Right ventricle myocardium inferior (tissue), 1 donor: ENCODE results near the gene CERT1. TPM values are rescaled to one million over a fixed set of nuclear protein-coding genes. Genes with fewer than 3 reads are reported as not detected.
"Not testable (repeated sequence)": the region's sequence is repeated elsewhere in the genome, so short reads cannot be mapped to it uniquely, and the experiment has no call there.

ENCODE experiments used
- ATAC-seq: fragments of 200-7000 bp; cut with Tn5 transposase; one replicate; pipeline ENCODE4 v1.9.1; 2020; ENCODE audit warnings: mild to moderate bottlenecking, moderate library complexity
- DNase-seq: peaks from one replicate; pipeline ENCODE4 v3.0.0; 2021; ENCODE audit errors: missing footprints
- intact Hi-C: fragments of 100-400 bp; cut with DNase I; formaldehyde crosslinking; loops from one replicate; pipeline ENCODE4 v1.11.0; 2022
- total RNA-seq: library from RNA; stranded (reverse); fragmentation: NEBNext Ultra II Directional; extraction: Animal tissue kit (Norgen Biotek cat#: 25700); gene quantifications from one replicate; pipeline ENCODE4 v1.2.1, GENCODE V29; 2021
- donor health status: DM: no; HTN: yes; CAD: no; lungs with severe emphysema.

CERT1 gene
- total RNA-seq, 1 donor from 2014 or later: 26.0 TPM

DNA sequence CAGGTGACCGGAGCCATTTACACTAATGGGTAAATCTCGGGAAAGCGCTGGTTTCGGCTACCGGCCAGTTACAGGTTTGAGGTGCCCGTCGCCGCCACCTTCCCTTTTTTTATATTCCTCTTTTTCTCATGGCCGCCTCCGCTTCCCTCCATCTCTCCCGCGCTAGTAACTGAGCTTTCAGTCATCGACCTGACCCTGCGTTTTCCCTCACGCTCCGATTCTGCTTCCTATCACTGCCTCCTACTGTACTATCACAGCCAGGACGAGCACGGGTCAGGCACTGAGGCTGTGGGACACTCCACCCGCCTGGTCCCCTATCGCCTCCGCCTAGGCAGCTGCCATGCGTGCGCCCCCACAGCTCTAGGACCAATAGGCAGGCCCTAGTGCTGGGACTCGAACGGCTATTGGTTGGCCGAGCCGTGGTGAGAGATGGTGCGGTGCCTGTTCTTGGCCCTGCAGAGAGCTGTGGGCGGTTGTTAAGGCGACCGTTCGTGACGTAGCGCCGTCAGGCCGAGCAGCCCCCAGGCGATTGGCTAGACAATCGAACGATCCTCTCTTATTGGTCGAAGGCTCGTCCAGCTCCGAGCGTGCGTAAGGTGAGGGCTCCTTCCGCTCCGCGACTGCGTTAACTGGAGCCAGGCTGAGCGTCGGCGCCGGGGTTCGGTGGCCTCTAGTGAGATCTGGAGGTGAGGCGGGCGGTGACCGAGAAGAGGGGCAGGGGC lies 174.7 kb downstream of the CERT1 start, which contains the start of gene HMGCR:
Gene HMGCR (plus strand): TSS at position 606 of the 722 bp plus-strand sequence. CDS start 5,386 bp downstream, outside the sequence.
- ATAC-seq: peak; percentile 100
- DNase-seq: peak; percentile 99
- intact Hi-C loops: loop anchor here (2.0 to 10.0 kb wide), 3 partner anchors 100 to 282 kb away; partner anchors contain the start of genes ANKRD31 and GCNT4

DNA sequence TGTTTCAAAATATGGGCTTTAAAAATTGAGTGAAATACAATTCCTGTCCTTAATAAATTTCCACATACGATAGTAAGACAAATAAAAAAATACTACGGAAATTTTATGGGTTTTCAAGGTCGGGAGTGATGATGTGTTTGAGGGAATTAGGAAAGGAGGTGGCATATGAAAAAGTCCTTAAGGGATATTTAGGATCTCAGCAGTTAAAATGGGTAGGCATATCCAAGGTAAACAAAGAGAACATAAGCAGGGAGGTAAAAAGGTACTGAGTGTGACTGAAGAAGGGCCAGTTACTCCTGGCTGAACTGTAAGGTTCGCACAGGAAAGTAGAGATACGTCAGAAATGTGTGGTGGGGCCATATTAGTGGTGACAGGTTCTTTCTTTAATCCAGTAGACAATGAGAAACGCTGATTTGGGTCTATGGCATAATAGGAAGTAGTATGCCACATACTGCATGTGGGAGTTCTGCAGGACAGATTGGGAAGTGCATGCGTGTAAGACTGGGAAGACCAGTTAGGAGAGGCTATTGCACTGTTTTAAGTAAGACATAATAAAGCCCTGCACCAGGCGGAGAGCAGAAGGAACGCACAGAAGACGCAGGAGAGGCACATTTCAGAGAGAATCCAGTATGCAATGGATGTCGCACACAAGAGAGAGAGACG lies 175.3 kb downstream of the CERT1 start:
- no peak for DNase-seq
- intact Hi-C loops: loop anchor here (2.0 to 10.0 kb wide), 3 partner anchors 99 to 281 kb away; partner anchors contain the start of genes ANKRD31 and GCNT4
- ATAC-seq: peak; percentile 41

DNA sequence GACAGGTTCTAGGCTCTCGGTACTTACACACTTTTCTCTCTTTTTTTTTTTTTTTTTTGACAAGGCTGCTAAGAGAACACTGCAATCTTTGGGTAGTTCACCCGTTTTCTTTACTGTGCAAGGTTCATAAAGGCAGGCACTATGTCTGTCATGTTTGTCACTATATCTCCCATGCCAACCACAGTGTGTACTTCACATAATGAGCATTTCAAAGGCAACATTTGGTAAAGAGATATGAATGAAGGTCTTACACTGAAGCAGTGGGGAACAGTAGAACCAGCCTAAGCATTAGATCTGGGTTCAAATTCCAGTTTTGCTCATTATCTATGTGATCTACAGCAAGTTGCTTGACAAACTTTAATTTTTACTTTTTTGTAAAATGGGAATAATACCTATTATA lies 175.9 kb downstream of the CERT1 start:
- ATAC-seq (no peak), DNase-seq (no peak)
- intact Hi-C loops: loop anchor here (5.0 to 10.0 kb wide), 2 partner anchors 172 to 281 kb away; partner anchors contain the start of gene GCNT4

DNA sequence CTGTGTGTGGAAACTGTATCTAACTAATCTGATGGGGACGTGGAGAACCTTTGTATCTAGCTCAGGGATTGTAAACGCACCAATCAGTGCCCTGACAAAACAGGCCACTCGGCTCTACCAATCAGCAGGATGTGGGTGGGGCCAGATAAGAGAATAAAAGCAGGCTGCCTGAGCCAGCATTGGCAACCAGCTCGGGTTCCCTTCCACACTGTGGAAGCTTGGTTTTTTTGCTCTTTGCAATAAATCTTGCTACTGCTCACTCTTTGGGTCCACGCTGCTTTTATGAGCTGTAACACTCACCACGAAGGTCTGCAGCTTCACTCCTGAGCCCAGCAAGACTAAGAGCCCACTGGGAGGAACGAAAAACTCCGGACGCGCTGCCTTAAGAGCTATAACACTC lies 177.0 kb downstream of the CERT1 start:
- DNase-seq, ATAC-seq: not testable (repeated sequence)
- intact Hi-C loops: loop anchor here (10.0 kb wide), 1 partner anchor 280 kb away; the partner anchor contains the start of gene GCNT4

DNA sequence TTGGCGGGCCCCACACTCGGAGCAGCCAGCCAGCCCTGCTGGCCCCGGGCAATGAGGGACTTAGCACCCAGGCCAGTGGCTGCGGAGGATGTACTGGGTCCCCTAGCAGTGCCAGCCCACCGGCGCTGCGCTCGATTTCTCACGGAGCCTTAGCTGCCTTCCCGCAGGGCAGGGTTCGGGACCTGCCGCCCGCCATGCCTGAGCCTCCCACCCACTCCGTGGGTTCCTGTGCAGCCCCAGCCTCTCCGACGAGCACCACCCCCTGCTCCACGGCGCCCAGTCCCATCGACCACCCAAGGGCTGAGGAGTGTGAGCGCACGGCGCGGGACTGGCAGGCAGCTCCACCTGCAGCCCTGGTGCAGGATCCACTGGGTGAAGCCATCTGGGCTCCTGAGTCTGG lies 177.7 kb downstream of the CERT1 start:
- ATAC-seq, DNase-seq: not testable (repeated sequence)
- intact Hi-C loops: loop anchor here (10.0 kb wide), 1 partner anchor 279 kb away; the partner anchor contains the start of gene GCNT4

DNA sequence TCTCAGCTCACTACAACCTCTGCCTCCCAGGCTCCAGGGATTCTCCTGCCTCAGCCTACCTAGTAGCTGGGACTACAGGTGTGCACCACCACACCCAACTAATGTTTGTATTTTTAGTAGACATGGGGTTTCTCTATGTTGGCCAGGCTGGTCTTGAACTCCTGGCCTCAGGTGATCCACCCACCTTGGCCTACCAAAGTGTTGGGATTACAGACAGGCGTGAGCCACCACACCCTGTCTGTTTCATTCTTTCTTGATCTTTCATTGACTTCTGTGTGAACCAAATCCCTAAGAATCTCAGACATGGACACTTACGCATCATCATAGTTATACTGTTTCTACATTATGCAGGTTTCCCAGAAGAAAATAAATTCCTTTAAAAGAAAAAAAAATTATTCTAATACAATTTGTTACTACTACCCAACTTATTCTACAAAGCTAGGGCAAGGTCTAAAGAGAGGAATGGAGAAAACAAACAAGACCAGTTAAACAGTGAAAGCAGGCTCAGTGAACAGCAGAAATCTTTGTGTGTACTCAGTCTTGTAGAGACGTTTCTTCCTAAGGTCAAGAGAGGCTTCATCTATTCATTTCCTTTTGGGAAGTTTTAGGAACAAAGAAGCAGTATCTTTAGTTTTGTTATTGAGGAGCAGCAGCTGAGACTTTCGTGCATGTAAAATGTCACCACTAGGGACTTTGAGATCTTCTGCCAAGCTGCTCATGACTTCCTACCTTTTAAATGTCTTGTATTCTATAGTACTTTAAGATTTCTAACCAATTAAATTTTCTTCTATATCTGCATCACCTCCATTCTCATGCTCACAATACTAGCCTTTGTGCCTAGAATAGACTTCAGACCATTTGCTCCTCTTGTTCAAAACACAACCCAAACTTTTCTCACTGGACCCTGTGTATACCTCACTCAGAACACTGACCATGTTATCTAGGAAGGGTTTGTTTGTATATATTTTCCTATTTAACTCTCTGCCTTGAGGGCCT lies 180.0 kb downstream of the CERT1 start:
- intact Hi-C loops: loop anchor here (10.0 kb wide), 1 partner anchor 277 kb away; the partner anchor contains the start of gene GCNT4
- no peak for DNase-seq
- no peak for ATAC-seq

DNA sequence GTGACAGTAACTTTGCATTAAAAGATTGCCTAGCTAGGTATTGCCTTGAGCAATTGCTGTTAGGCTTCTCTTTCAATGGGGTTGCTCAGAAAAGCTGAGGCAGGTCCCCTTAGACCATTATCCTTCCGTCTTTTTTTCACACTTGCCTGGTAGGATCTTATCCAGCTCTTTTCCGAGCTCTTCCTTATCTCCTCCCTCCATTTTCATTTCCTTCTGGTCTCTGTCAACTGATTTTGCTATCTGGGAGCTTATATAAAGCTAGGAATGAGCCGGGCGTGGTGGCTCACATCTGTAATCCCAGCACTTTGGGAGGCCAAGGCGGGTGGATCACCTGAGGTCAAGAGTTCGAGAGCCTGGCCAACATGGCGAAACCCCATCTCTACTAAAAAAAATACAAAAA lies 181.0 kb downstream of the CERT1 start:
- DNase-seq (no peak), ATAC-seq (no peak)
- intact Hi-C loops: loop anchor here (10.0 kb wide), 1 partner anchor 276 kb away; the partner anchor contains the start of gene GCNT4

Other genes with a start within 250 kb of the CERT1 start
- 9.6 TPM for gene HMGCR, start 174.4 kb downstream of the CERT1 start, total RNA-seq
- gene POLK, start 262 bp upstream of the CERT1 start, total RNA-seq: 20.1 TPM
- gene ANKDD1B, start 99.8 kb upstream of the CERT1 start, total RNA-seq: 0.24 TPM
- 3.0 TPM for gene POC5, start 205.8 kb upstream of the CERT1 start, total RNA-seq